ENCODE results near the gene JAKMIP2. TPM values are rescaled to one million over a fixed set of nuclear protein-coding genes. Genes with fewer than 3 reads are reported as not detected.

Gene JAKMIP2
- total RNA-seq, 1 experiment from 2014 or later: 10.9 TPM

DNA sequence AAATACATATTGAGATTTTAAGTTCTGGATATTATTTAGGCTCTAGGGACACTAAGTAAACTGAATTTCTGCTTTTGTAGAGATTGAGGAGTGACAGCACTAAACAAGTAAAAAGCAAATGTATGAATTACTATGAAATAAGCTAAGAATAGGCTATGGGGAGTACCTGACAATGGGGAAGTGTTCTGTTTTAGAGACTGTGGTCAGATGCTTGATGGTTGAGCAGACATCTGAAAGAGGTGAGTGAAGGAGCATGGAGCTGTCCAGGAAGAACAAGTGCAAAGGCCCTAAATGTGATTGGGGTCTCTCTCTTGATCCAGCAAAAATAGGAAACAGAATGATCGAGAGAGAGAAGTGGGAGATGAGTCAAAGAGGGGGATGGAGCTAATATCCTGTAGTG is 111.7 kb downstream of the JAKMIP2 start (continued):
- no peak for TF ChIP-seq FOXJ3 (CRISPR knock-in tag; IDR thresholded peaks at IDR 0.05; ENCODE audit: borderline replicate concordance)

- no peak for ATAC-seq
- no peaks in the 10 kb centered on the region for H3K27me3 Mint-ChIP-seq (ENCODE audit: low read depth)
- H3K4me1 Mint-ChIP-seq: peaks cover 6% of the 10 kb centered on the region; the same call in 1 of the 2 replicates
Measured at GRCh38 chr5:147669169-147669869, 113.2 kb downstream of the JAKMIP2 start.

More at GRCh38 chr5:147669169-147669869, 113.2 kb downstream of the JAKMIP2 start:
- POLR2A ChIA-PET: no interaction called here
- CTCF ChIA-PET: interaction anchor here (1.3 kb wide), 1 partner anchor 10 kb away, joined by 3 read pairs; no protein-coding TSS in a partner anchor
- no peaks in the 10 kb centered on the region for H3K9me3 Mint-ChIP-seq
- peaks cover 12% of the 10 kb centered on the region for H3K36me3 Mint-ChIP-seq
- DNase-seq (ENCODE audit: low spot score): no peak
- TF ChIP-seq ZNF263 (CRISPR knock-in tag; IDR thresholded peaks at IDR 0.05; ENCODE audit: low read depth) (no peak), STAT6 (CRISPR knock-in tag; conservative IDR thresholded peaks at IDR 0.05; ENCODE audit: low read depth) (no peak), ZNF317 (CRISPR knock-in tag; IDR thresholded peaks at IDR 0.05; ENCODE audit: borderline replicate concordance, low read depth) (no peak), ZNF425 (CRISPR knock-in tag; conservative IDR thresholded peaks at IDR 0.05) (no peak), ZNF281 (CRISPR knock-in tag; IDR thresholded peaks at IDR 0.05) (no peak), ATF1 (CRISPR knock-in tag; IDR thresholded peaks at IDR 0.05) (no peak), NFATC4 (CRISPR knock-in tag; IDR thresholded peaks at IDR 0.05) (no peak), MLX (CRISPR knock-in tag; IDR thresholded peaks at IDR 0.05) (no peak)
- TF ChIP-seq, protein P1, sequence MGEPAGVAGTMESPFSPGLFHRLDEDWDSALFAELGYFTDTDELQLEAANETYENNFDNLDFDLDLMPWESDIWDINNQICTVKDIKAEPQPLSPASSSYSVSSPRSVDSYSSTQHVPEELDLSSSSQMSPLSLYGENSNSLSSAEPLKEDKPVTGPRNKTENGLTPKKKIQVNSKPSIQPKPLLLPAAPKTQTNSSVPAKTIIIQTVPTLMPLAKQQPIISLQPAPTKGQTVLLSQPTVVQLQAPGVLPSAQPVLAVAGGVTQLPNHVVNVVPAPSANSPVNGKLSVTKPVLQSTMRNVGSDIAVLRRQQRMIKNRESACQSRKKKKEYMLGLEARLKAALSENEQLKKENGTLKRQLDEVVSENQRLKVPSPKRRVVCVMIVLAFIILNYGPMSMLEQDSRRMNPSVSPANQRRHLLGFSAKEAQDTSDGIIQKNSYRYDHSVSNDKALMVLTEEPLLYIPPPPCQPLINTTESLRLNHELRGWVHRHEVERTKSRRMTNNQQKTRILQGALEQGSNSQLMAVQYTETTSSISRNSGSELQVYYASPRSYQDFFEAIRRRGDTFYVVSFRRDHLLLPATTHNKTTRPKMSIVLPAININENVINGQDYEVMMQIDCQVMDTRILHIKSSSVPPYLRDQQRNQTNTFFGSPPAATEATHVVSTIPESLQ (CRISPR knock-in tag; IDR thresholded peaks at IDR 0.05): no peak
- TF ChIP-seq, protein P2, sequence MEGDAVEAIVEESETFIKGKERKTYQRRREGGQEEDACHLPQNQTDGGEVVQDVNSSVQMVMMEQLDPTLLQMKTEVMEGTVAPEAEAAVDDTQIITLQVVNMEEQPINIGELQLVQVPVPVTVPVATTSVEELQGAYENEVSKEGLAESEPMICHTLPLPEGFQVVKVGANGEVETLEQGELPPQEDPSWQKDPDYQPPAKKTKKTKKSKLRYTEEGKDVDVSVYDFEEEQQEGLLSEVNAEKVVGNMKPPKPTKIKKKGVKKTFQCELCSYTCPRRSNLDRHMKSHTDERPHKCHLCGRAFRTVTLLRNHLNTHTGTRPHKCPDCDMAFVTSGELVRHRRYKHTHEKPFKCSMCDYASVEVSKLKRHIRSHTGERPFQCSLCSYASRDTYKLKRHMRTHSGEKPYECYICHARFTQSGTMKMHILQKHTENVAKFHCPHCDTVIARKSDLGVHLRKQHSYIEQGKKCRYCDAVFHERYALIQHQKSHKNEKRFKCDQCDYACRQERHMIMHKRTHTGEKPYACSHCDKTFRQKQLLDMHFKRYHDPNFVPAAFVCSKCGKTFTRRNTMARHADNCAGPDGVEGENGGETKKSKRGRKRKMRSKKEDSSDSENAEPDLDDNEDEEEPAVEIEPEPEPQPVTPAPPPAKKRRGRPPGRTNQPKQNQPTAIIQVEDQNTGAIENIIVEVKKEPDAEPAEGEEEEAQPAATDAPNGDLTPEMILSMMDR (IDR thresholded peaks at IDR 0.05): no peak
- TF ChIP-seq, protein P3, sequence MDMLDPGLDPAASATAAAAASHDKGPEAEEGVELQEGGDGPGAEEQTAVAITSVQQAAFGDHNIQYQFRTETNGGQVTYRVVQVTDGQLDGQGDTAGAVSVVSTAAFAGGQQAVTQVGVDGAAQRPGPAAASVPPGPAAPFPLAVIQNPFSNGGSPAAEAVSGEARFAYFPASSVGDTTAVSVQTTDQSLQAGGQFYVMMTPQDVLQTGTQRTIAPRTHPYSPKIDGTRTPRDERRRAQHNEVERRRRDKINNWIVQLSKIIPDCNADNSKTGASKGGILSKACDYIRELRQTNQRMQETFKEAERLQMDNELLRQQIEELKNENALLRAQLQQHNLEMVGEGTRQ (CRISPR knock-in tag; IDR thresholded peaks at IDR 0.05): no peak
- no peak overlapping the region for H3K4me3 Mint-ChIP-seq
- H3K27ac Mint-ChIP-seq: no peak overlapping the region
